NCI-H2081 (cell line): ENCODE data around the gene FRMD4B.

Source experiments
- DNase-seq, 2 experiments: peaks; one replicate each; lab custom pipeline; 2025; lab: John Stamatoyannopoulos, UW

The FRMD4B gene

DNA sequence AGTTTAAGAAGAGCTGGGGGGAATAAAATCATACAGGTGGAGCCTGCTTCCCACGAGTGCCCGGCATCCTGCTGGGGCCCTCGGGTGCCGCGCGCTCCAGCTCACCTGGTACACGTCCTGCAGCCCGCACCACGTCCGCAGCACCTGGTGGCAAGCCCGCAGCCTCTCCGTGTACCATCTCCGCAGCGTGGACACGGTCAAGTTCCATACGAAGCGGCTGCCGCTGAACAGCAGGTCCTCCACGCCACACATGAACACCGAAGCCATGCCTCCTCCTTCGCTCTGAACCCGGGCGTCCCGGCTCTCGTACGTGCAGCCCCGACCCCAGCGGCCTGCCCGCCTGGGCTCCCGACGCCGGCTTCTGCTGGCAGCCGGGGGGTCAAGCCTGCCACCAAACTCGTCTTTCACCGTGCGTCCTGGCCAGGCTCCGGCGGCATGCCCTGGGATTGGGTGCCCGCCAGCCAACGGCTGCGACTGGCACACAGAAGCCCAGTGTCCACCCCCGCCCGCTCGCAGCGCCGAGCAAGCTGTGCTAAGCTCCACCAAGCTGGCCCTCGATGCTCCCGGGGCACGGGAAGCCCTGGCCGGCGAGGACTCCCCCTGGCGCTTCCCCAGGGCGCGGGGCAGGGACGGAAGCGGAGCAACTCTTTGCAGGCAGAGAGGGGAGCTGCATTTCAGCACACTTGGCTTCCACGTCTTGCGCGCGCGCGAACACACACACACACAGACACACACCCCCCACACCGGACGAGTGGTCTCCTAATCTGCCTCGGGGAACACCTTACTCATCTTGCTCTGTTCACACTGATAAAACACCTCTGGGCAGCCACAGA, at the start of gene FRMD4B:
FRMD4B (minus strand) TSS at position 366 of the 833 bp plus-strand sequence; CDS start at position 267, 99 bp downstream.
- peak; percentile 6 to 24 for DNase-seq

GRCh38 chr3:69433969-69434325, 48.1 kb upstream of the FRMD4B start:
- no peak for DNase-seq

DNA sequence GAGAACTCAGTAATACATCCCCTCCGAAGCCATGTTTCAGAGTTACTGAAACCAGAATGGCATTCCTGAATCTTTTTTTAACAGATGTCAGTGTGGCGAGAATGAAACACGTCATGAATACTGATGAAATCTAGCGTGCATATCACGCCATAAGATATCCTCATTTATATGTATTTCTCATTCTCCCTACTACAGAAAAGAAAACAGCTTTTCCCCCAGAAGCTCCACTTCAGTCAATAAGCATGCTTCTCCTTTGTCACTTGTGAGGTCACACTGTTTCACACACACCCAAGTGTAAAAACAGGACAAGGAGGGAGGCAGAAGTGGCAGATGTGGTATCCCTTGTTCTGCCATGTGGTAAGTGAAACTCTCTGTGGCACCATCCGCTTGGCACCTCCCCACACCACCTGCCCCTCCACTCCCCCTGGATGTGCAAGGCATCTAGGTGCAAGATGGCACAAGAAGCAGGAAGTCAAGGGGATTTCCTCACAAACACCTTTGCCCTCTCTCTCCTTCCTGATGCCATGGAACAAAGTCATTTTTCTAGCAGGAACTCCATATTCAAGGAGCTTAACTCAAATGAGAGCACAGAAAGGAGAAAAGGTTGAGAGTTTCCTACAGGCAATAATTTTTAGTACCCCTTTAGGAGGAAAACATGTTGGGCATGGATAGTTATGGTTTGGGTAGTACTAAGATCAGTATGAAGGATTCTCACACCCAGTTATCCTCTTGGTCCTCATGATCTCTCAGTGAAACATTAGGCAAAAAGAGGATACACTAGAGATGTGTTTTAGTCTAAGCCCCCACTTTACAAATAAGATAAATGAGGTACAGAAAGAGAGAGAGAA, 47.5 kb upstream of the FRMD4B start:
- DNase-seq, result no peak

- no peak for DNase-seq
Measured at GRCh38 chr3:69428657-69429255, 42.9 kb upstream of the FRMD4B start.

GRCh38 chr3:69426967-69427304, 41.0 kb upstream of the FRMD4B start:
- DNase-seq, result no peak

GRCh38 chr3:69426291-69426966, 40.5 kb upstream of the FRMD4B start:
- no peak for DNase-seq

DNA sequence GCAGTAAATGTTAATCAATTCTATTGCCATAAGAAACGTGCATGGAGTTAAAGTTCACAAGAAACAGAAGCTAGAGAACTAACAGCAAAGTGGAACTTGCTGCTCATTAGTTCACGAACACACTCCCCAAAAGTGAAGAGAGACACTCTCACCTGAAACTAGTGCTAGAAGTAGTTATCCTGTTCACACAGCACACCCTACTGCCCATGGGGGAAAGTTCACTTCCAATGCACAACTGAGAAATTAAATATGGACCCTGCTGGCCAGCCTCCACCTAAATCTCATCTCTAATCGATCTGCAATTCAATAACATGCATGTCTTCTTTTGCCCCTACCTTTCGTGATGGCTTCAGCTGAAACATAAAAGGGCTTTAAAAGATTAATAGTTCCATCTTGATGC, 39.4 kb upstream of the FRMD4B start:
- DNase-seq, result no peak

GRCh38 chr3:69423463-69424155, 37.7 kb upstream of the FRMD4B start:
- DNase-seq, result no peak

- no peak for DNase-seq
Measured at GRCh38 chr3:69422751-69423150, 36.9 kb upstream of the FRMD4B start.

DNA sequence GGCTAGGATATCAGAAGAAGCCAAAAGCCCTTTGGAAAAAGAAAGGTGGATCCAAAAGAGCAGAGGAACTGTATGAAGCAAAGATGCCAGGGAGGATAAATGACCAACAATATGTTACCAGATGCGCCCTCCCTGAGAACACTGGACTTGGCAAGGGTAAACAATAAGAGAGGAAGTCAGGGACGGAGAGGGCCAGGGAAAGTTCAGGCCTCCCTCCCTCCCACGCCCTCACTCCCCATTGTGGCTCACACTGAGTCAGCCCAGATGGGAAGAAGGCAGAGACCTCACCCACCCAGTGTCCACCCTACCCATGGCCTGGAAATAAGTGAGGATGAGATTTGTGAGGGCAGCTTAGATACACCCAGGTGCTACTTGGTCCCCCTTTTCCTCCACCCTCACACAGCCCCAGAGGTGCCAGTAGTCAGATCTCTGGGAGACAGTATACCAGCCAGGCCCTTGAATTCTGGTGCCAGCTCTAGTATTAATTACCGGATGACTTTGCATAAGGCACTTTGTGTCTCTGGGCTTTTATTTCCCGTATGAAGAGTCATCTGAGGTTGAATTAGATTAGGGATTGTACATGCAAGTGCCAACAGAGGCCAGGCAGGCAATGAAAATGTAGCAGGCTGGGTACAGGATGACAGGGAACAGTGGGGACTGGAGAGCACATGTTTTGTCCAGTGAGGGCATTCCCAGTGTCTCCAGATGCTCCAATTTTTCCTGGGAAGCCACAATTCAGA, 35.1 kb upstream of the FRMD4B start:
- no peak for DNase-seq

DNA sequence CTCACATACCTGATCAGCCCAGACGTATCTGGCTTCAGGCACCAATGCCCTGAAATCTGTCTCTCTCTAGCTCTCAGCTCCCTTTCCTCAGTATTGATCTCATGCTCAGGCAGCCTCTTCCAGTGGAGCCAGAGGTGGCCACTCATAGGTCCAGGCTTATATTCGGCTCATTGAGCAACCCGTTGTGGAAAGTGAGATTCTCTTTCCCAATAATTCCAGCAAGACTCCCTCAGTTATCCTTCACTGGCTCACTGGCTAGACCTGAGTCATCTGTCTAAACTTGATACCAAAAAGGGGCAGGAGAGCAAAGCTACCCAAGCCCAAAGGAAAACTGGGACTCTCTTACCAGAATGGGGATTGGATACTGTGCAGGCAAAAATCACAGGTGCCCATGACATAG, 33.4 kb upstream of the FRMD4B start:
- DNase-seq, result no peak

DNA sequence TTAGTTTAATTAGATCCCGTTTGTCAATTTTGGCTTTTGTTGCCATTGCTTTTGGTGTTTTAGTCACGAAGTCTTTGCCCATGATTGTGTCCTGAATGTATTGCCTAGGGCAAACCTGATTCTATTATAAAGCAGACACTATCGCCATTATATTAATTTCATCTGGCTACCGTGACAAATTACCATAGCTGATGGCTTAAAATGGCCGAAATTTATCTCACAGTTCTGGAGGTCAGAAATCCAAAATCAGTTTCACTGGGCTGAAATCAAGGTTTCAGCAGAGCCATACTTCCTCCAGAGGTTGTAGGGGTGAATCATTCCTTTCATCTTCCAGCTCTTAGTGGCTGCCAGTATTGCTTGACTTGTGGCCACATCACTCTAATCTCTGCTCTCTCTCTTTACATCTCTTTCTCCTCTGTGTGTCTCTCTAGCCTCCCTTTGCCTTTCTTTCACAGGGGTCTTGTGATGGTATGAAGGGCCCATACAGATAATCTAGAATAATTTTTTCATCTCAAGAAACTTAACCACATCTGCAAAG, 31.7 kb upstream of the FRMD4B start:
- DNase-seq, result no peak

DNA sequence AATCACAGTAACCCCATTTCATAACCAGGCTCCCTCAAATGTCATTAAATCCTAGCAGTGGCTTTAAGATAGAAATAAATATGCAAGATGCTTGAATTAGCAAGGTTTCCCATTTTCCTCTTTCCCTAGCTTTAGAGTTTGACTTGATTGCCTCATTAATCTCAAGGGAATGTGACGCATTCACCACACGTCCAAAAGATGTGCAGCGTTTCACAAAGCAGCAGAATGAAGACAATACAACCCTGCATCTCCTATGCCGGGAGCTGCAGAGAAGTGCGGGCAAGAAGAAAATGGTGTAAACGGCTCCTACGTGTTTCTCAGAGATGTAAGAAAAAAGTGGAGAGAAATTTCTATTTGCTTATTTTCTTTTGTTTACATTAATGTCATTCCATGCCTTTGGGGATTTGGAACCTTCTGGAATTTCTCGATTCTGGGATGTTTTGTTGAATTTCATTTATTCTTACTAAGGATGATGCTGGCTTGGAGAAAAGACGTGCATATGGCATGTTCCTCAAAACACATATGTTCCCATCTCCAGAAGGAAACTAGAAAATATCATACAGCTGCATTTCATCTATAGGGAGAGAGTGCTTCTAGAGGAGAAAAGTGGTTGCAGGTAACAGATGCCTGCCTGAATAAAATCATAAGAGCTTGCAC, 27.8 kb upstream of the FRMD4B start:
- no peak for DNase-seq

GRCh38 chr3:69411346-69411745, 25.5 kb upstream of the FRMD4B start:
- DNase-seq, result no peak

DNA sequence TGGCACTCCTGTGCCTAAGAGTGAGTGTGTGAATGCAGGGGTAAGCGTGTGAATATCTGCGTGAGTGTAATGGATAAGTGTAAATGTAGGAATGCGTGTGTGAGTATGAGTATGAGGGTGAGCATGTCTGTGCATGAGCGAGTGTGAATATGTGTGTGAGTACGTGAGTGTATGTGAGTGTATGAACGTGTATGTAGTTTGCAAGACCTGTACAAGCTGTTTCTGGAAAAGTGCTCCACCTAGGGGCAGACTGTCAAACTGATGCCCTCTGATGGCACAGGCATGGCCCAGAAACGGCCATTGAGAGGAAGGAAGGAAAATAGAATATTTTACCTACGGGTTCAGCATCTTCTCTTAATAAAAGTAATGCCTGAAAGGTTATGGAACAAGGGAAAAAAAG, 24.4 kb upstream of the FRMD4B start:
- DNase-seq, result peak; percentile 38

DNA sequence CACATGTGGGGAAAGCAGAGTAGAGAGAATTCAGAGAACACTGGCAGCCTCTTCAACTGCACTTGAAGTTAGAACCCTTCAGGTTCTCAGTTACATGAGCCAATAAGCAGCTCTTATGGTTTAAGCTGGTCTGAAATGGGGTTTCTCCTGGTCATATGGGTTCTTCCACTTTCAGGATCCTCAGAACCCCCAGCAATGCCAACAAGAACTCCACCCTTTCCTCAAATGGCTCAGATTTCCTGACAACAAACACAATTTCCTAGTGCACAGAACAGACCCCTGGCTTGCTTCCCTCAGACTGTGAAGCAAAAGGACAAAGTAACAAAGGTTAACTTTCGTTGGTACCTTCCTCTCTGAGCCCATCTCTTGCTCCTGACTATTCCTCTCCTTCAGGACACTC, 23.9 kb upstream of the FRMD4B start:
- DNase-seq, result no peak

DNA sequence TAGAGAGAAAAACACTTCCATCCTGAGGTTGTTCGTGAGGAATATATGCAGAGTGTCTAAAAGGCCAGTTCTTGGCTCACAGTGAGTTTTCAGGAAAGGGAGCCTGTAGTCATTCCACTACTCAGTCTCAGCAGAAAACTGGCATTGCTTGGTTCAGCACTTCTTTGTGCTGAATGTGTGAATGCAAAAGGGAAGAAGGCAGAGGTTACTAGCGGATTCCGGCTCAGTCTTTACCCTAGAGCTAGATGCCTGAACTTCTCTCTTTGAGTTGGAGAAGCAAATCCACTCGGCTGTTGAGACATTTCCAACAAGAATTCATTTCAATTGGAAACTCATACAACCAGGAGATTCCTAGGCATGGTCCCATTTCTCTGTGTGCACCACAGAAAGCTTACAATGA, 23.1 kb upstream of the FRMD4B start:
- no peak for DNase-seq

DNA sequence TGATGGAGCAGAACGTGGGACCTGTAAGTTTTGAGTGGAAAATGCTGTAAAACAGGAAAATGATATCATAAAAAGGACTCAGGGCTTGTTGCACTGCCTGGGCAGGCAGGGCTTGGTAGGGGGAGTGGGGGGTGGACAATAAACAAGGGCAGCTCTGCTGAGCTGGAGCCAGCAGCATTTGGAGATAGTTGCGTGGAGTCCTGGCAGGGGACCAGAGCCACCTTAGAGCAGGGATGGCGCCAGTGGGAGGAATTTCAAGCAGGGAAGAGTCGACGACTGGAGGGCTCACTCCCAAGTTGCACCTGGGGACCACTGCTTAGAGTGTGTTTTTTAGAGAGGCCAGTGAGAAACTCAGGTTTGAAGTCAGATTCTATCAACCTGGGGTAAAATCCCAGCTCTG, 22.7 kb upstream of the FRMD4B start:
- no peak for DNase-seq

- DNase-seq, result no peak
Measured at GRCh38 chr3:69407908-69408307, 22.0 kb upstream of the FRMD4B start.

DNA sequence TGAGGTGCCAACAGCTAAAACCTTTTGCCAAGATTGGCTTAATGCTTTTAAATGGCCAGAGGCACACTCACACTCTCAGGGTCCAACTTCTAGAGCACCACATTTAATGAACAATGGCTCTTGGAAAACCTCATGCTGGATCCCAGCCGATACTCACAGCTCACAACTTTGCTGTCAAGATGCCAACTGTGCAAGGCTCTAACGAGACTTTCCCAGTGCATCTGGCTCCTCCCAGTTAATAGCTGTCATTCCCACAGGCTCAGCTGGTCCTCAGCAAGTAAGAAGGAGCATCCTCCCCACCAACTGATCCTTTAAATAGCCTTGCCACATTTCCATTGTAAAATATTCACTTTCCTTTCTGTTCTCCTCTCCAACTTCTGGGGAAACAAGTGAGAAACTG, 20.3 kb upstream of the FRMD4B start:
- DNase-seq, result no peak
